A673 (cell line): ENCODE measurements around the gene CELF5. TPM values are rescaled to one million over a fixed set of nuclear protein-coding genes. Genes with fewer than 3 reads are reported as not detected.

Source experiments
- BruUV-seq: library from RNA; stranded (reverse); fragments of 400-500 nt; replicated peaks from 2 replicates; lab custom pipeline; 2021; lab: Mats Ljungman, UMichigan
- CTCF ChIA-PET: fragments of 300-600 bp; sonication (Branson Sonifier 250); formaldehyde crosslinking; loops from one replicate; lab custom pipeline; 2022; ENCODE audit warnings: antibody characterized with exemption; lab: Charles Lee
- POLR2A ChIA-PET: fragments of 300-600 bp; sonication (Branson Sonifier 250); formaldehyde crosslinking; loops from one replicate; lab custom pipeline; 2022; ENCODE audit warnings: antibody characterized with exemption; ENCODE audit not compliant: low non-redundant PET; lab: Charles Lee
- DNase-seq: peaks from one replicate; pipeline ENCODE4 v3.0.0-alpha.2; 2015; ENCODE audit warnings: low spot score
- H3K27ac ChIP-seq: fragments of 200-600 bp; sonication (generic); 2 replicates; pipeline ENCODE4 v1.5.1; 2016; ENCODE audit warnings: mixed run types, low read depth, mild to moderate bottlenecking, mixed read lengths, antibody characterized with exemption, low read length; ENCODE audit not compliant: poor library complexity, severe bottlenecking
- H3K27me3 ChIP-seq: fragments of 200-600 bp; sonication (generic); replicated peaks from 2 replicates; pipeline ENCODE4 v1.6.1; 2017; ENCODE audit warnings: mixed run types, low read depth, mild to moderate bottlenecking, mixed read lengths, antibody characterized with exemption, low read length; ENCODE audit not compliant: insufficient read depth, poor library complexity
- H3K36me3 ChIP-seq: fragments of 200-600 bp; sonication (generic); 2 replicates; pipeline ENCODE4 v1.6.1; 2016; ENCODE audit warnings: mixed run types, mild to moderate bottlenecking, mixed read lengths, antibody characterized with exemption, low read length; ENCODE audit not compliant: insufficient read depth, poor library complexity, severe bottlenecking
- H3K4me1 ChIP-seq: fragments of 200-600 bp; sonication (generic); 2 replicates; pipeline ENCODE4 v1.6.1; 2017; ENCODE audit warnings: mixed run types, mild to moderate bottlenecking, mixed read lengths, antibody characterized with exemption, low read length; ENCODE audit not compliant: insufficient read depth, poor library complexity, severe bottlenecking
- H3K4me3 ChIP-seq: fragments of 200-600 bp; sonication (generic); 2 replicates; pipeline ENCODE4 v1.5.1; 2016; ENCODE audit warnings: low read depth, mixed run types, mild to moderate bottlenecking, mixed read lengths, low read length; ENCODE audit not compliant: poor library complexity, severe bottlenecking
- H3K9me3 ChIP-seq: fragments of 200-600 bp; sonication (generic); 2 replicates; pipeline ENCODE4 v1.6.1; 2016; ENCODE audit warnings: mixed run types, low read depth, mild to moderate bottlenecking, mixed read lengths, antibody characterized with exemption, low read length; ENCODE audit not compliant: poor library complexity, severe bottlenecking
- CTCF ChIP-seq: fragments of 300-800, 200-600 bp; sonication (generic); conservative IDR thresholded peaks from 2 replicates; pipeline ENCODE4 v1.5.1; 2017; ENCODE audit warnings: low read depth, mild to moderate bottlenecking, antibody characterized with exemption, low read length, moderate library complexity, mixed read lengths
- EZH2 ChIP-seq: fragments of 200-600 bp; sonication (generic); IDR thresholded peaks from 2 replicates; pipeline ENCODE4 v1.6.1; 2017; ENCODE audit warnings: borderline replicate concordance, low read depth, mild to moderate bottlenecking, mixed read lengths, antibody characterized with exemption, low read length; ENCODE audit not compliant: poor library complexity, severe bottlenecking
- intact Hi-C: fragments of 100-400 bp; cut with micrococcal nuclease; formaldehyde crosslinking; loops from one replicate; pipeline ENCODE4 v1.10.0; 2022; ENCODE audit not compliant: unreplicated experiment
- total RNA-seq: library from RNA; stranded (reverse); gene quantifications from 2 replicates; pipeline ENCODE4 v1.2.3, GENCODE V29; 2021

CELF5 gene
- total RNA-seq, 1 experiment from 2014 or later = 3.7 TPM

- no peaks in the 10 kb centered on the region for H3K4me1 ChIP-seq
- no peak overlapping the region for H3K4me3 ChIP-seq
- POLR2A ChIA-PET = interaction anchor here (0.5 kb wide), 1 partner anchor 262 kb away, joined by 7 read pairs; no protein-coding TSS in a partner anchor
- no peaks in the 10 kb centered on the region for H3K27me3 ChIP-seq
- TF ChIP-seq EZH2 = no peak
- TF ChIP-seq CTCF = no peak
- peak; percentile 41 for DNase-seq
- H3K36me3 ChIP-seq = peaks cover 31% of the 10 kb centered on the region
- H3K27ac ChIP-seq = no peak overlapping the region
- CTCF ChIA-PET = no interaction called here
- no TSS peak for BruUV-seq
- intact Hi-C loops = no loop called here
- H3K9me3 ChIP-seq = no peaks in the 10 kb centered on the region
These were observed 16.8 kb upstream of the CELF5 start for GRCh38 chr19:3207461-3208242.

GRCh38 chr19:3208317-3209207, 15.9 kb upstream of the CELF5 start:
- CTCF ChIA-PET = no interaction called here
- TSS peak; percentile 68 for BruUV-seq
- POLR2A ChIA-PET = no interaction called here
- H3K4me1 ChIP-seq = no peaks in the 10 kb centered on the region
- no peak overlapping the region for H3K27ac ChIP-seq
- DNase-seq = no peak
- TF ChIP-seq CTCF = no peak
- no peak for TF ChIP-seq EZH2
- H3K27me3 ChIP-seq = no peaks in the 10 kb centered on the region
- H3K36me3 ChIP-seq = peaks cover 31% of the 10 kb centered on the region
- H3K4me3 ChIP-seq = no peak overlapping the region
- intact Hi-C loops = no loop called here
- no peaks in the 10 kb centered on the region for H3K9me3 ChIP-seq

DNA sequence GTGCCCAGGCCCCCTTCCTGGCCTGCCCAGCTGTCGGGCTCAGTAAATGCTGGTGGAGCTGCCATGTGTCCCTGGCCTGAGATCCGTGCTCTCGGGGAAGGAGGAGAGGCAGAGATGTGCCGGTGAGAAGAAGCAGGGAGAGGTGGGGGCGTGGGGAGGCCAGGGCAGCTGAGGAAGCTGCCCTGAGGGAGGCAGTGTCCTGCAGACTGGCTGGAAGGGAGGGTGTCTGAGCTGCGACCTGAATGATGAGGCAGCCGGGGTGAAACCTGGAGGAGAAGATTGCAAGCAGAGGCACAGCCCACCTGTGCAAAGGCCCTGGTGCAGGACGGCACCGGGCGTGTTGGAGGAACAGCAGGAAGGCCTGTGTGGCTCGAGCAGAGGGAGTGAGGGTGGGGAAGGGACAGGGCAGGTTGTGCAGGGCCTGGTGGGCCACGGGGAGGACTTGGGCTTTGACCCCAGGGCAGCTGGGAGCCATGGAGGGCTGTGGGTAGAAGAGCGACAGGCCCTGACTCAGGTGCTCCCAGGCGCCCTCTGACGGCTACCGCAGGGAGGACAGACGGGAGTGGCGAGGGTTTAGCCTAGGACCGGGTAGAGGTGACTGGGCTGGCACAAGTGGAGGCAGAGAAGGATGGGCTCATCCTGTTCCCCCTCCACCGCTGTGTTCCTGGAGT, 14.0 kb upstream of the CELF5 start:
- intact Hi-C loops = no loop called here
- Histone ChIP-seq H3K4me3 (no peak overlapping the region), H3K9me3 (no peaks in the 10 kb centered on the region), H3K36me3 (peaks cover 24% of the 10 kb centered on the region), H3K27ac (no peak overlapping the region), H3K4me1 (no peaks in the 10 kb centered on the region), H3K27me3 (no peaks in the 10 kb centered on the region)
- no TSS peak for BruUV-seq
- ChIA-PET POLR2A (no interaction called here), CTCF (interaction anchor here (0.6 kb wide), 1 partner anchor 253 kb away, joined by 5 read pairs; no protein-coding TSS in a partner anchor)
- TF ChIP-seq EZH2 (no peak), CTCF (peak; percentile 72)
- DNase-seq = peak; percentile 50
